Activated CD8-positive, alpha-beta T cell treated with anti-CD3 and anti-CD28 coated beads, Interleukin-2, amount 10 ng/mL, durations not matched to agents 7 days and 5 days (primary cell): Measurements from ENCODE around the gene SLC25A22. TPM values are rescaled to one million over a fixed set of nuclear protein-coding genes. Genes with fewer than 3 reads are reported as not detected.

Experiments
- ATAC-seq: fragments of 150-1000 bp; cut with Tn5 transposase; one replicate; pipeline ENCODE4 v1.10.0; 2021; ENCODE audit warnings: moderate library complexity
- CTCF ChIA-PET: fragments of 350-600 bp; sonication (Branson Sonifier 250); formaldehyde crosslinking; loops from one replicate; lab custom pipeline; 2021; ENCODE audit warnings: antibody characterized with exemption; lab: Charles Lee
- POLR2A ChIA-PET: fragments of 350-600 bp; sonication (Branson Sonifier 250); formaldehyde crosslinking; loops from one replicate; lab custom pipeline; 2021; ENCODE audit warnings: antibody characterized with exemption; lab: Charles Lee
- DNase-seq: peaks from one replicate; pipeline ENCODE4 v3.0.0-alpha.2; 2020
- H3K27ac Mint-ChIP-seq: one replicate; pipeline ENCODE4 v1.8.0; 2021; ENCODE audit warnings: mild to moderate bottlenecking, mixed read lengths
- H3K27me3 Mint-ChIP-seq: one replicate; pipeline ENCODE4 v1.8.0; 2021; ENCODE audit warnings: low read depth, mixed read lengths
- H3K36me3 Mint-ChIP-seq: one replicate; pipeline ENCODE4 v1.8.0; 2021; ENCODE audit warnings: low read depth, mixed read lengths
- H3K4me1 Mint-ChIP-seq: one replicate; pipeline ENCODE4 v1.8.0; 2021; ENCODE audit warnings: low read depth, mixed read lengths
- H3K4me3 Mint-ChIP-seq: one replicate; pipeline ENCODE4 v1.8.0; 2021; ENCODE audit warnings: mild to moderate bottlenecking, mixed read lengths
- H3K9me3 Mint-ChIP-seq: one replicate; pipeline ENCODE4 v1.8.0; 2022; ENCODE audit warnings: mixed read lengths; ENCODE audit not compliant: insufficient read depth
- total RNA-seq, 2 experiments: library from RNA; stranded (reverse); gene quantifications; one replicate each; pipeline ENCODE4 v1.2.3, GENCODE V29; 2021

The SLC25A22 gene
- total RNA-seq, 2 experiments from 2014 or later, result 51.2 to 56.4 TPM

- peak; percentile 55 for ATAC-seq
- peaks cover 34% of the 10 kb centered on the region for H3K27me3 Mint-ChIP-seq
- no peak within 1 kb of the TSS for H3K27ac Mint-ChIP-seq
- no peaks in the 10 kb centered on the region for H3K9me3 Mint-ChIP-seq
- DNase-seq, result peak; percentile 58
- CTCF ChIA-PET, result interaction anchor here (0.8 to 2.3 kb wide), 6 partner anchors 8 to 23 kb away, joined by 3 to 9 read pairs (median 4); partner anchors contain the start of genes RPLP2 and TSPAN4
- H3K4me1 Mint-ChIP-seq, result peaks cover 54% of the 10 kb centered on the region
- POLR2A ChIA-PET, result interaction anchor here (0.8 to 6.0 kb wide), 3 partner anchors 10 to 13 kb away, joined by 3 to 31 read pairs (median 11); partner anchors contain the start of genes PNPLA2 and TSPAN4
- H3K36me3 Mint-ChIP-seq, result peaks cover under 1% of the 10 kb centered on the region
- peak within 1 kb of the TSS; percentile 42 for H3K4me3 Mint-ChIP-seq
Observed at GRCh38 chr11:832529-833113, 34.5 kb upstream of the SLC25A22 start, which contains the start of gene CD151. CD151 (plus strand) TSS chr11:832952; CDS start chr11:836070, 3,118 bp downstream.

- Mint-ChIP-seq H3K4me3 (peak overlapping the region; percentile 15), H3K27me3 (peaks cover 36% of the 10 kb centered on the region), H3K27ac (no peak overlapping the region), H3K4me1 (peaks cover 57% of the 10 kb centered on the region), H3K36me3 (peaks cover 2% of the 10 kb centered on the region), H3K9me3 (no peaks in the 10 kb centered on the region)
- DNase-seq, result no peak
- POLR2A ChIA-PET, result interaction anchor here (0.8 to 6.0 kb wide), 3 partner anchors 8 to 13 kb away, joined by 3 to 31 read pairs (median 11); partner anchors contain the start of genes PNPLA2 and TSPAN4
- no peak for ATAC-seq
- CTCF ChIA-PET, result interaction anchor here (0.8 to 2.3 kb wide), 6 partner anchors 9 to 23 kb away, joined by 3 to 9 read pairs (median 4); partner anchors contain the start of genes RPLP2 and TSPAN4
Observed at GRCh38 chr11:831961-832528, 34.0 kb upstream of the SLC25A22 start.

DNA sequence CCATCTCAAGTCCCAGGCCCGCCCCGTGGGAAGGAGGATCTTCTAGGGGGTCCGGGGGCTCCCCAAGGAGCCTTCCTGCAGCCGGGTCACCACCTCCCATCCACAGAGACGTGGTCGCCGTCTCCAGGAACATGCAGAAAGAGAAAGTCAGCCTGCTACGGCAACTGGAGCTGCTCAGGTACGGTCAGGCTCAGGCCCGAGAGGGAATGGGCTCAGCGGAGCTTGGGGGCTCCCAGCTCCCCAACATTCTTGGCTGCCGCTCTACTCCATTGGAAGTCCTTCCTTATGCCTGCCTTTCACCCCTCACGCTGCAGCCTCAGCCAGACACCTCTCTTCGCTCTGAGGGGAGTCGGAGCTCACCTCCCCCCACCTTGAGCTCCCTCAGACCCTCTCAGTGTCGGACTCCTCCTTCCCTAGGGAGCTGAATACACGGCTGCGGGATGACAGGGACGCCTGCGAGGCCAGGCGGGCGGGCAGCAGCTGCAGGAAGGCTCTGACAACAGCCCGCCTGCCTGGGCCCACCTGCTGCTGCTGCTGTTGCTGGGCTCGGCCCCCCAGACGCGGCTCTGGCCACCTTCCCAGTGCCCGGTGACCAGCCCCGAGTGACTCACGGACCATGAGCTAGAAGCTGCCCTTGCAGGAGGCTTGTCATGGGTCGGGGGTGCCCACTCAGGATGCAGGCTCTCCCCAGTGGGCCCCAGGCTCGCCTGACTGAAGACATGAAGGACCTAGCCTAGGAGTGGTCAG, 33.2 kb upstream of the SLC25A22 start:
- DNase-seq (no peak), ATAC-seq (no peak)
- peaks cover 61% of the 10 kb centered on the region for H3K4me1 Mint-ChIP-seq
- ChIA-PET CTCF (interaction anchor here (1.9 to 2.3 kb wide), 2 partner anchors 10 to 12 kb away, joined by 8 to 9 read pairs; no protein-coding TSS in a partner anchor), POLR2A (interaction anchor here (0.5 to 6.0 kb wide), 5 partner anchors 9 to 136 kb away, joined by 3 to 31 read pairs (median 5); partner anchors contain the start of genes DEAF1, PNPLA2, TMEM80 and TSPAN4)
- peaks cover 36% of the 10 kb centered on the region for H3K27me3 Mint-ChIP-seq
- no peak overlapping the region for H3K27ac Mint-ChIP-seq
- H3K4me3 Mint-ChIP-seq, result no peak overlapping the region
- H3K9me3 Mint-ChIP-seq, result no peaks in the 10 kb centered on the region
- H3K36me3 Mint-ChIP-seq, result peaks cover 2% of the 10 kb centered on the region

GRCh38 chr11:830295-831117, 32.4 kb upstream of the SLC25A22 start:
- peak; percentile 59 for ATAC-seq
- peak; percentile 82 for DNase-seq
- Mint-ChIP-seq H3K9me3 (no peaks in the 10 kb centered on the region), H3K27ac (no peak overlapping the region), H3K27me3 (peaks cover 36% of the 10 kb centered on the region), H3K36me3 (peaks cover 3% of the 10 kb centered on the region), H3K4me3 (peak overlapping the region; percentile 56), H3K4me1 (peaks cover 62% of the 10 kb centered on the region)
- ChIA-PET POLR2A (interaction anchor here (0.6 to 6.0 kb wide), 6 partner anchors 11 to 109 kb away, joined by 3 to 31 read pairs (median 4); partner anchors contain the start of genes PNPLA2, POLR2L, RPLP2 and TSPAN4), CTCF (interaction anchor here (2.3 kb wide), 1 partner anchor 10 kb away, joined by 8 read pairs; no protein-coding TSS in a partner anchor)

- POLR2A ChIA-PET, result interaction anchor here (0.7 to 6.0 kb wide), 6 partner anchors 11 to 34 kb away, joined by 3 to 31 read pairs (median 4); partner anchors contain the start of genes PNPLA2, POLR2L, RPLP2 and TSPAN4
- Mint-ChIP-seq H3K27ac (no peak overlapping the region), H3K4me1 (peaks cover 58% of the 10 kb centered on the region), H3K27me3 (peaks cover 36% of the 10 kb centered on the region), H3K36me3 (peaks cover 10% of the 10 kb centered on the region), H3K9me3 (no peaks in the 10 kb centered on the region), H3K4me3 (peak overlapping the region; percentile 56)
- peak; percentile 4 for ATAC-seq
- no peak for DNase-seq
- CTCF ChIA-PET, result no interaction called here
Observed at GRCh38 chr11:829847-830294, 31.8 kb upstream of the SLC25A22 start.

DNA sequence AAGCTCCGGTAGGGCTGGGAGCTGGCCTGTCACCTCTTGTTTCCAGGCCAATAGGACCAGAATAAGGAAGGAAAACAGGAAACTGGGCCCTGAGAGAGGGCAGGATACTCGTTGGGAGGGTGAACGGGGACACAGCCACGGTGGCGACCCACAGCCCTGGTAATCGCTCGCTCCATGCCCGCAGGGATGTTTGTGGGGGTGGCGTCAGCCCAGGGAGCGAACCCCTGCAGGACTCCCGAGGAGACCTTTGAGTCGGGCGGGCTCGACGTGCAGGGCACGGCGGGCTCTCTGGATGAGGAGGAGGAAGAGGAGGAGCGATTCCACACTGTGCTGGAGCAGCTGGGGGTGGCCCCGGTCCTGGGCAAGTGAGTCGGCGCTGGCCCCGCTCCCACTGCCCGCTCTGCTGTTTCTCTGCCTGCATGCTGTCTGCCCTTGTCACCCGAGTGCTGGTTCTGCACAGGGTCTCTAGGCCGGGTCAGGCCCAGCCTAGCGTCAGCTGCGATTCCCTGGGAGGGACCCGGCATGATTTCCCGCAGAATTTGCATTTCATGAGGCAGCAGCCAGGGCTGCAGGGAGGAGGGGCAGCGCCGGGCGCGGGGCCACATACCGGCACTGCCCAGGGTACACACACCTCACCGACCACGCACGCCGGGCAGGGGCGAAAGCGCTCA, 31.2 kb upstream of the SLC25A22 start:
- Mint-ChIP-seq H3K9me3 (no peaks in the 10 kb centered on the region), H3K27me3 (peaks cover 36% of the 10 kb centered on the region), H3K4me1 (peaks cover 55% of the 10 kb centered on the region), H3K27ac (no peak overlapping the region), H3K36me3 (peaks cover 12% of the 10 kb centered on the region), H3K4me3 (peak overlapping the region; percentile 56)
- ATAC-seq (no peak), DNase-seq (no peak)
- ChIA-PET POLR2A (interaction anchor here (0.7 to 6.0 kb wide), 6 partner anchors 10 to 33 kb away, joined by 3 to 31 read pairs (median 4); partner anchors contain the start of genes PNPLA2, POLR2L, RPLP2 and TSPAN4), CTCF (interaction anchor here (1.8 kb wide), 1 partner anchor 14 kb away, joined by 5 read pairs; the partner anchor contains the start of gene TSPAN4)

GRCh38 chr11:828506-829175, 30.6 kb upstream of the SLC25A22 start:
- ATAC-seq (no peak), DNase-seq (no peak)
- ChIA-PET POLR2A (interaction anchor here (0.6 to 6.0 kb wide), 5 partner anchors 9 to 51 kb away, joined by 3 to 31 read pairs (median 4); partner anchors contain the start of genes GATD1, PNPLA2, POLR2L and TSPAN4), CTCF (interaction anchor here (1.8 kb wide), 1 partner anchor 15 kb away, joined by 5 read pairs; the partner anchor contains the start of gene TSPAN4)
- Mint-ChIP-seq H3K27ac (no peak overlapping the region), H3K4me3 (peak overlapping the region; percentile 78), H3K9me3 (no peaks in the 10 kb centered on the region), H3K27me3 (peaks cover 36% of the 10 kb centered on the region), H3K36me3 (peaks cover 14% of the 10 kb centered on the region), H3K4me1 (peaks cover 49% of the 10 kb centered on the region)

- ATAC-seq, result no peak
- CTCF ChIA-PET, result interaction anchor here (1.6 to 1.8 kb wide), 2 partner anchors 16 to 21 kb away, joined by 3 to 5 read pairs; partner anchors contain the start of gene TSPAN4
- POLR2A ChIA-PET, result interaction anchor here (0.6 to 6.0 kb wide), 3 partner anchors 9 to 51 kb away, joined by 3 to 31 read pairs (median 4); partner anchors contain the start of genes GATD1, PNPLA2 and TSPAN4
- peaks cover 47% of the 10 kb centered on the region for H3K4me1 Mint-ChIP-seq
- peak within 1 kb of the TSS; percentile 84 for H3K27ac Mint-ChIP-seq
- H3K36me3 Mint-ChIP-seq, result peaks cover 17% of the 10 kb centered on the region
- no peak for DNase-seq
- H3K4me3 Mint-ChIP-seq, result peak within 1 kb of the TSS; percentile 81
- H3K9me3 Mint-ChIP-seq, result no peaks in the 10 kb centered on the region
- peaks cover 36% of the 10 kb centered on the region for H3K27me3 Mint-ChIP-seq
Observed at GRCh38 chr11:827897-828192, 29.8 kb upstream of the SLC25A22 start, which contains the start of gene CRACR2B. CRACR2B (plus strand) TSS chr11:827919; CDS start chr11:828608, 689 bp downstream.

GRCh38 chr11:827146-827896, 29.2 kb upstream of the SLC25A22 start:
- POLR2A ChIA-PET, result interaction anchor here (0.7 to 6.0 kb wide), 3 partner anchors 8 to 16 kb away, joined by 3 to 31 read pairs (median 4); partner anchors contain the start of genes PNPLA2 and TSPAN4
- Mint-ChIP-seq H3K36me3 (peaks cover 17% of the 10 kb centered on the region), H3K4me1 (peaks cover 47% of the 10 kb centered on the region), H3K27ac (peak overlapping the region; percentile 84), H3K27me3 (peaks cover 34% of the 10 kb centered on the region), H3K4me3 (peak overlapping the region; percentile 81), H3K9me3 (no peaks in the 10 kb centered on the region)
- CTCF ChIA-PET, result interaction anchor here (1.6 to 1.8 kb wide), 2 partner anchors 16 to 21 kb away, joined by 3 to 5 read pairs; partner anchors contain the start of gene TSPAN4
- DNase-seq (peak; percentile 60), ATAC-seq (peak; percentile 37)
